Hematopoietic multipotent progenitor cell (in vitro differentiated cells): ENCODE results near the gene ATP1A1. TPM values are rescaled to one million over a fixed set of nuclear protein-coding genes. Genes with fewer than 3 reads are reported as not detected.

ENCODE experiments used
- DNase-seq, 3 donors: peaks; one replicate each; pipeline ENCODE4 v3.0.0-alpha.2; 2011 to 2015; ENCODE audit warnings: low read depth in 2 of 3, low spot score in 2 of 3
- small RNA-seq: library from RNA; depleted of rRNA; stranded (forward); fragments of <200 nt; gene quantifications from one replicate; pipeline ENCODE3, GENCODE V24; 2012
- total RNA-seq: library from RNA; depleted of rRNA; stranded (reverse); fragments of >200 nt; gene quantifications from one replicate; pipeline ENCODE4 v1.2.3, GENCODE V29; 2012

ATP1A1 gene
- total RNA-seq, 1 donor = 92.1 TPM

- DNase-seq = no peak
These were observed 60.5 kb downstream of the ATP1A1 start for GRCh38 chr1:116433275-116434257.

GRCh38 chr1:116434849-116435248 is 61.8 kb downstream of the ATP1A1 start:
- DNase-seq = no peak

GRCh38 chr1:116435806-116436610 is 63.0 kb downstream of the ATP1A1 start:
- no peak for DNase-seq

GRCh38 chr1:116436611-116436970 is 63.5 kb downstream of the ATP1A1 start:
- DNase-seq = peak in 1 of 3 donors; percentile 29

- DNase-seq = no peak
These were observed 66.7 kb downstream of the ATP1A1 start for GRCh38 chr1:116439701-116440100.

- DNase-seq = no peak
These were observed 67.7 kb downstream of the ATP1A1 start for GRCh38 chr1:116440731-116441130.

- DNase-seq = no peak
These were observed 72.5 kb downstream of the ATP1A1 start for GRCh38 chr1:116445534-116445933.

DNA sequence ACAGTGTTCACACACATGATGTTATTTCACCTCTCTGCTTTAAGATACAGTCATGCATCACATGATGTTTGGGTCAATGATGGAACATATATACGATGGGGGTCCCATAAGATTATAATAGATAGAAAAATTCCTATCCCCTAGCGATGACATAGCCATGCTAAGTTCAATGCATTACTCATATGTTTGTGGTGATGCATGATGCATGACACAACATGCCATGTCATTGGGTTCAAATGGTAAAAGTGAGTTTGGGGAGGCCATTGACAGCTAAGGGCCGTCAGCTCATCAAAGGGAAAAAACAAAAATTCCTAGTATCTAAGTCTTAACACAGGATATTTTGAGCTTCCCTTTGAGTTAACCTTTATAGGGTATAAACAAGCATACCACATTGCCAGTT is 73.6 kb downstream of the ATP1A1 start:
- DNase-seq = no peak

GRCh38 chr1:116448785-116449385 is 75.8 kb downstream of the ATP1A1 start:
- DNase-seq = no peak

DNA sequence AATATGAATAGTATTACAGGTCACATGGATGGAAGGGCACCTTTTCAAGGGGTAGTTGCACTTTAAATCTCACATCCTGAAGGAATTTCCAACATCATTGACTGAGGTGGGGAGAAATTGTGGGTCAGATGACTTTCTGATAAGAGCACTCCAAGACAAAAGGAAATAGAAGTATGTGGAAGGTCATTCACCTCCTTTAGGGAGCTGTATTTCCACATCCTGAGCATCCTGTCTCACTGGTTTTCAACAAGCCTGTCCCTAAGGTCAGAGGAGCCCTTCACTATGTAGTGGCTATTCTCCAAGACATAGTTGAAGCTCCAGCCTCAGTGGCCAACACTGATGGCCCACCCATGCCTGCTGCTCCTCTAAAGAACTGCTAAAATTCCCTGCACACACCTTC is 76.5 kb downstream of the ATP1A1 start:
- no peak for DNase-seq

DNA sequence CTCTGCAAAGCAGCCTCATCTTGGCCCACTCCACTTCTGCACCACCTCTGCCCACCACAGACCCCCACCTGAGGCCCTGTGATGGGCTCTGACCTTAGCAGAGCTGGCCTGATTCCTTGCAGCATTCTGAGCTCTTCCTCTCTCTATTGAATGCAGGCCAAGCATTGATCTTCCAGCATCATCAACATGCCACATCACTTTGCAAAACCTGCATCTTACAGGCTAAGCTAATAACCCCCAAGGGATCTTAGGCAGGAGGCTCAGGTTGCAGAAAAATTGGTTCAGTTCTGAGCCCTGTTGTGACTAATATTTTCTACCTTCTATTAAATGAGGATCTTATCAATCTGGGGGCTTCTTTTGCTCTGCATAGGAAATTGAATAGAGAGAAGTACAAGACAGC is 78.7 kb downstream of the ATP1A1 start:
- no peak for DNase-seq

GRCh38 chr1:116453481-116453880 is 80.4 kb downstream of the ATP1A1 start:
- DNase-seq = no peak

DNA sequence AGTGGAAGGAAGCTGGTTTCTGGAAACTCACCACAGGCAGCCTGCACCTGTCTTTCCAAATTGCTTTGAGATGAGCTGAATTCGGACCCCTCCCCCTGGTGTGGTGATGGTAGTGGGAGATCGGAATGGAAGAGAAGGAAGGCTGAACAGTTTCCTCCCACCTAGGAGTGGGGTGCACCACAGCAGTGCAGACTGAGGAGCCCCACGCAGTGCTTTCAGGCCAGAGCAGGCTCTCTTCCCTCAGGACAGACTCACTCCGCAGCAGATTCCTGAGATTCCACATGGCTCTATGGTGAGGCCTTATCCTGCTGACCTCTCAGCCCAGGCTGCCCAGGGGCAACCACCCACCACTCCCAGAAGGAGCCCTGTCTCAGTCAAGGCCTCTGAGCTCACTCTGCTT is 80.9 kb downstream of the ATP1A1 start:
- no peak for DNase-seq

Small RNA genes within 50 kb of the gene (small RNA-seq; reads per million reads assigned to genes)
- gene RF00019 = not detected
- not detected for gene RNU6-817P

Other genes starting within 250 kb of the ATP1A1 start
- 26.9 TPM for gene CD58, start 197.8 kb downstream of the ATP1A1 start, total RNA-seq